ENCODE data around the gene ANXA4.

GRCh38 chr2:69693775-69694450 is 48.0 kb upstream of the ANXA4 start:
- TF ChIP-seq POLR2AphosphoS5 (IDR thresholded peaks at IDR 0.05; ENCODE audit: low read depth, low read length) = no peak
- no peak for TF ChIP-seq SIN3A (IDR thresholded peaks at IDR 0.05; ENCODE audit: borderline replicate concordance, insufficient read depth, low read depth, low read length)
- TF ChIP-seq CTCF (IDR thresholded peaks at IDR 0.05) = no peak

Measured in Panc1 (cell line).